Fibroblast of skin of left quadriceps (primary cell): ENCODE data around the gene NOL4L.

Experiments used
- DNase-seq, 2 experiments: peaks; one replicate each; pipeline ENCODE4 v3.0.0-alpha.2; 2013; ENCODE audit warnings: low read depth in 2 of 2

Gene NOL4L

DNA sequence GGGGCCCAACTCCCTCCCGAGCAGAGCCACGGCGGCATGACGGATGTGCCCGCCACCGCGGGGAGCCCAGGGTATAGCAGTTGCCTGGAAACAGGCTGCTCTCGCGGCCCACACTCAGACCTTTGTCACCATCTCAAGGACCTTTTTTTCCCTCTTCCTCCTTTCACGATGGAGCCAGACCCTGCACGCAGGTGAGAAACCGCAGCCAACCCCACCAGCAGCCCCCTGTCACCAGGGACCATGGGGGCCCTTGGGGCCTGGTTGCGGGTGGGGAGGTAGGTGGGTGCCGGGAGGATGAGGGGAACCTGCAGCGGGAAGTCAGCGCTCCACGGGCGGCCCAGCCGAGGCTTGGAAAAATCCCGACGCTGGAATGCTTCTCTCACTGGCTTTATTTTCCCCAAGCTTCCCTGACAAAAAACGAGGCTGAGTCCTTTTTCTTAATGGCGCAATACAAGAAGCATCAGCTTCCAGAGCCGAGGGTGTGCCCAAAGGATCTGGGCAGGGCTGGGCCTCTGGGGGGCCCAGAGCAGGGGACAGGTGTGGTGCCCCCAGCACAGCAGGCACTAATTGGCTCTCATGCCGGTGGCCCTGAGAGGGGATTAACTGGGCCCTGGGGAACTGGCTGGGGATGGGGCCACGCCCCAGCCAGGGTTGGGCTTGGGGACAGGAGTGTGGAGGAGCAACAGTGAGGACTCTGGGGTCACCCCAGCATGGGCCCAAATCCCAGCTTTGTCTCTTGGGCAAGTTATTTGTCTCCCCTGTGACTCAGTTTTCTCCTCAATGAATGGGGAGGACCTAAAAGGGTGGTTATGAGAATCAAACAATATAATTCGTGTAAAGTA, 23.9 kb downstream of the NOL4L start:
- no peak for DNase-seq

DNA sequence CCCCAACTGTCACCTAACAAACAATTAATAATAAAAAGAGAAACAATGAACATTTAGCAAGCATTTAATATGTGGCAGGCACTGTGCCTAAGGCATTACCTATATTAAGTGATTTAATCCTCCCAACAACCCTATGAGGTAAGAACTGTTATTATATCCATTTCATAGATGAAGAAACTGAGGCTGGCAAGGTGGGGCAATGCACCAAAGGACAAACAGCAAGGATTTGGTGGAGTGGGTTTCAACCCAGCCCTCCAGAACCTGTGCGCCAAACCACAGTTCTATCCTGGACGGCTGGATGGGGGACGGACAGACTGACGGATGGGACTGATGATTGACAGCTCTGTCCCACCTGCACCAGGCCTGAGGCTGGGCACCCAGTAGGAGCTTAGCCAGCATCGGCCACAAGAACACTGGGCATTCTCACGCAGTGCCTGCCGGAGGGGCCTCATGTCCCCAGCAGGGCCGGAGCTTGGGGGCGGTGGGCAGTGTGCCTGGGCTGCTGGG, 24.6 kb downstream of the NOL4L start:
- DNase-seq = no peak

DNA sequence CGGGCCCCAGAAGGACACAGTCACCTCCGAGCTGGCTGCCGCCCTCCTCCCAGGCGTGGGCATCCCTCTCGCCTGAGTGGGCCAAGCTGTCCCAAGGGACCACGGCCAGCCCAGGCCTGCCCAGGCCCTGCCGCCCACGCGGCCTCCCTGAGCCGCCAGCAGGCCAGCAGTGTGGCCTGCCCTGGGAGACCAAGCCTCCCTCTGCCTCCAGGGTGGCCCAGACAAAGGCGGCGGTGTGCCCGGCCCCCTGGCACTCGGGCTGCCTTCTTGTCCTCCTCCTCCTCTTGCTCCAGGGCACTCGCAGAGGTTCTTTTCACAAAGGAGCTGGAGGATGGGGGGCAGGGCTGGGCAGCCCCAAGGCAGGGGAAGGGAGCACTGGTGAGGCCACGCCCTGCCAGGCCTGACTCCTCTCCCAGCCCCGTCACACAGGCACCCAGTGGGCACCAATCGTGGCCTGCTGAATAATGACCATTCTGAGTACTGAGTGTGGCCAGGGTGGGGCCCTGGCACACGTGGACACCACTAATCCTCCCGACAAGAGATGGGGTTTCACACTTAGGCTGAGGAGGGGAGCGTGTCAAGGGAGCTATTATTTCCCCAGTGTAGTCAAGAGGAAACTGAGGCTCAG, 25.3 kb downstream of the NOL4L start:
- DNase-seq = no peak

DNA sequence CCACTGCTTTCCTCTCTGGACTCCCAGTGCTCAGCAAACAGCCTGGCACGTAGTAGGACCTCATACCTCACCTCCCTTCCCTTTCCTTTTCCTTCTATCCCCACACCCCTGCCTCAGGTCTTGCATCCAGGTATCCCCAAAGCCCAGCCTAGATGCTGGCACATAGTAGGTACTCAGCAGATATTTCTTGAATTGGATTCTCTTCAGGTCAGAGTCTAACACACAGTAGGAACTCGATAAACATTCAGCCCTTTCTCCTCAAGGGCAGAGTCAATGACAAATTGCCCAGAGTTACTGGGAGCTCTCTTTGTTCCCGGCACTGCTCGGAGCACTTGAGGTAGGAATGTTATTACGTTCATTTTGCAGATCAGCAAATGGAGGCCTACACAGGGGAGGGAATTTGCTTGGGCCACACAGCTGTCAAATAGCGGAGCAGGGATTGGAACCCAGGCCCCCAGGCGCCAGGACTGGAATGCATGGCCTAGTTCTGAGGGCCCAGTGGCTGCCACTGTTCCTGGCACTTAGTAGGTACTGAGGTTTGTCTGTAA, 25.9 kb downstream of the NOL4L start:
- DNase-seq = no peak

DNA sequence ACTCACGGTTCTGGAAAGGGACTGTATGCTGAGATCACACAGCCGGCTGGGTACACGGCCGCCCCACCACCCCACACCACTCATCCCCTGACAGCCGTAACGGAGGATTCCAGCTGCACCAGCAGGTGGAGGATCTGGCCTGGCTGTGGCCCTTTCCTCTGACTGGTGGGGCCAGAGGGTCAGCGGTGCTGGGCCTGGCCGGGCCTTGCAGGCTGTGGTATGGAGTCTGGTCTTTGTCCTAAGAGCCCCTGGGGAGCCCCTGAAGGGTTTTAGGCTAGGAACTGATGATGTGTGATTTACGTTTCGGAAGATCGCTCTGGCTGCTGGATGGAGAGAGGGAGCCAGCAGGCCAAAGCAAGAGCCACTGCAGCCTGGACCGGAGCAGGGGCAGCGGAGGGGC, 26.6 kb downstream of the NOL4L start:
- DNase-seq = no peak

DNA sequence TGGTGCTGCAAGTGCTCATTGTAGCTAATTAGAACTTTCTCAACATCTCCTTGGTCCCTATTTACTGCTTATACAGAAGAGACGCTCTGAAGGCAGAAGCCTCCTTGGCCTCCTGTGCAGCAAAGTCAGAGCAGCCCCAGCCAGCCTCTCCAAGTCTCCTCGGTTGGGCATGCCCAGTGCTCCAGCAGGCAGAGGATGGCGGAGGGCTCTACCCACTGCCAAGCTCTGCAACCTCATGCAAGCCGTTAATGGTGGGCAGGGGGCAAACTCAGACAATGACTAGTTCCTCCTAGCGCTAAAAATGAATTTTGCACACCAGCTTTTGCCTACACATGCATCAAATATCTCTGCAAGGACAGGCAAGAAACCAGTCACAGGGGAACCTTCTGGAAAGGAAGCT, 27.8 kb downstream of the NOL4L start:
- DNase-seq = no peak

DNA sequence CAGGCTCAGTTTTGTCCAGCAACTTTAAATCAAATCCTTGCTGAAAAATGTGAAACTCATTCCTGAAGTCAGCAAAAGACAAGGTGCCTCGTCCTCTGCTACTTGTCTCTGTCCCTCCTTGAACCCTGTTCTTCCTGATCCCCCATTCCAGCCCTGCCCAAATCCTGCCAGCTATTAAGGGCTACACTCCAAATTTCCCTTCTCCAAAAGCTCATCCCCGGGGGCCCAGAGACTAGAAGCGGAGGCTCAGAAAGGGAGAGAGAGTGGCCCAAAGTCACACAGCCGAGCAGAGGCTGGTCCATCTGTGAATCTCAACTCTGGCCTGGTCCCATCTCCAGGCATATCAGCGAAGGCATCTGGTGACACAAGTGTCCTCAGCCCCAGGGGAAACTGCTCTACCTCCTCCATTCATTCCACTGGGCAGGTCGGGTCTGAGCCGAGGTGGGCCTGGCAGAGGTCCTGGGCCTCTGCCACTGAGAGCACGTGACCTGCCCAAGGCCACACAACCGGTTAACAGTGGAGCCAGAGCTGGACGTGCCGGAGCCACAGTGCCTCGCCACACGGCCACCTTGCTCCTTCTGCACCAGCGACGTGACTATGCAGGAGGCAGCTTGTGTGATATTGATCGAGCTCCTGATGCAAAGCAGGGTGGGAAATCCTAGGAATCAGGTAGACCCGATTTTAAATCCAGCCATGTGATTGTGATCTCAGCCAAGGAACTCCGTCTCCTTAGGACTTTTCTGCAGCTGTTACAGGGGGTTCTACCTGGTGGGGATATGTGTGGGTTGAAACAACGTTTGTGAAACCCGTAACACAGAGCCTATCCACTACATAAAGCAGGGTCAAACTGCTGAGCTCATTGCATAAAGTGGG, 28.6 kb downstream of the NOL4L start:
- no peak for DNase-seq

DNA sequence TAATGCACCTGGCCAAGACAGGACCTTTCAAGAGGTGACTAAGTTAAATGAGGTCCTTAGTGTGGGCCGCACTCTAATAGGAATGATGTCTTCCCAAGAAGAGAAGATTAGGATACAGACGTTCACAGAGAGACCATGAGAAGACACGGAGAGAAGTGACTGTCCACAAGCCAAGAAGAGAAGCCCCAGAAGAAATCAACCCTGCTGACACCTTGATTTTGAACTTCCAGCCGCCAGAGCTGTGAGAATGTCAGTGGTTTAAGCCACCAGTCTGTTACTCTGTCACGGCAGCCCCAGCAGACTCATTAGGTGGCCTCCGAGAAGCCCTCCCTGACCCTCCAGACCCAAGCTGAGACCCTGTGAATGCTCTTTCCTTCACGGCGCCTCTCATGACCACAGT, 29.5 kb downstream of the NOL4L start:
- no peak for DNase-seq

DNA sequence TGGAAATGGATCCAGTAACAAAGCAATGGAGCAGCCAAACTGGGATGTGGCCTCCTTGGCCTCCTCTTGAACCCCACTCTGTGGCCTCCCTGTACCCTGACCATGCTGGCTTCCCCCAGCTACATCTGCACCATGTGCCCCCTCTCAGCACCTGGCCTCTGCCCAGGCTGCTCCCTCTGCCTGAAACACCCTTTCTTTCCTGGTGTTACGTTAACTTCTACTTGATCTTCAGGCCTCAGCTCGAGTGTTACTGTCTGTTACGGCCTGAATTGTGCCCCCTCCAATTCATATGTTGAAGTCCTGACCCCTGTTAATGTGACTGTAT, 30.2 kb downstream of the NOL4L start:
- DNase-seq = no peak

DNA sequence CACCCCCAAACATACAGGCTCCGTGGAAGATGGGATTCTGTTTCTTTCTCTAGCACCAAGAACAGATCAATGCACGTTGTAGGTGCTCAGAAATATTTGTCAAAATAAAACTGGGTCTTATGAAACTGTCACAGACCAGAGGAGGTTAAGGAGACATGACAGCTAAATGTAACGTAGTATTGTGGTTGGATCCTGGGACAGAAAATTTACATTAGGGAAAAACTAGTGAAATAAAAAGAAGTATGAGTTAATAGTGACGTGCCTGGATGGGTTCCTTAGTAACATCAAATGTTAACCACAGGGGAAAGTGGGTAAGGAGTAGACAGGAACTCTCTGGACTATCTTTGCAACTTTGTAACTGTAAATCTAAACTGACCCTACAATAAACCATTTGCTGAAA, 31.5 kb downstream of the NOL4L start:
- no peak for DNase-seq

DNA sequence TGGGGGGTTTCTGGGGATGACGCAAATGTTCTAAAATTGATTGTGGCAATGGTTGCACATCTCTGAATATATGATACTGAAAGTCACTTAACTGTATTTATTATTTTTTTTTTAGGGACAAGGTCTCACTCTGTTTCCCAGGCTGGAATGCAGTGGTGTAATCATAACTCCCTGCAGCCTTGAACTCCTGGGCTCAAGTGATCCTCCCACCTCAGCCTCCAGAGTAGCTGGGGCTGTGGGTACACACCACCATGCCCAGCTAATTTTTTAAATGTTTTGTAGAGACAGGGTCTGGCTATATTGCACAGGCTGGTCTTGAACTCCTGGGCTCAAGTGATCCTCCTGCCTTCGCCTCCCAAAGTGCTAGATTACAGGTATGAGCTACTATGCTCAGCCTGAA, 33.4 kb downstream of the NOL4L start:
- DNase-seq = no peak

DNA sequence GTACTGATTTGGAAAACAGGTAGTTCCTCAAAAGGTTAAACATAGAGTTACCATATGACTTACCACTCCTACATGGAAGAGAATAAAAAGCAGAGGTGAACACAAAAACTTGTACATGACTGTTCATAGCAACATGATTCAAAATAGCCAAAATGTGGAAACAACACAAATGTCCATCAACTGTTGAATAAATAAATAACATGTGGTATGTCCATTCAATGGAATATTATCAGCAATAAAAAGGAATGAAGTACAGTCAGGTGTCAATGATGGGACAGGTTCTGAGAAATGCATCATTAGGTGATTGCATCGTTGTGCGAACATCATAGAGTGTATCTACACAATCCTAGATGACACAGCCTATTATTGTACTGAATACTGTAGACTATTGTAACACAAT, 35.3 kb downstream of the NOL4L start:
- no peak for DNase-seq

DNA sequence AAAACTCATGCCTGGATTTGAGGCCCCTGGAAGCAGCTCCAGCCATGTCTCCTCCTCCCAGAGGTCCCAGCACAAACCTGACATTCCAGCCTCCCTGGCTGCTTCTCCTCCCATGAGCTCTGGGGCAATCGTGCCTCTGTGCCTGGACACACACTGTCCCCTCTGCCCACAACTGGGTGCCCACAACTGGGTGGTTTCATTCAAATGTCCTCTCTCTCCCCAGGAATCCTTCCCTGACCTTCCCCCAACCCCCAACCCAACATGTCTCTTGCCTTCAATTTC, 37.4 kb downstream of the NOL4L start:
- DNase-seq = no peak

DNA sequence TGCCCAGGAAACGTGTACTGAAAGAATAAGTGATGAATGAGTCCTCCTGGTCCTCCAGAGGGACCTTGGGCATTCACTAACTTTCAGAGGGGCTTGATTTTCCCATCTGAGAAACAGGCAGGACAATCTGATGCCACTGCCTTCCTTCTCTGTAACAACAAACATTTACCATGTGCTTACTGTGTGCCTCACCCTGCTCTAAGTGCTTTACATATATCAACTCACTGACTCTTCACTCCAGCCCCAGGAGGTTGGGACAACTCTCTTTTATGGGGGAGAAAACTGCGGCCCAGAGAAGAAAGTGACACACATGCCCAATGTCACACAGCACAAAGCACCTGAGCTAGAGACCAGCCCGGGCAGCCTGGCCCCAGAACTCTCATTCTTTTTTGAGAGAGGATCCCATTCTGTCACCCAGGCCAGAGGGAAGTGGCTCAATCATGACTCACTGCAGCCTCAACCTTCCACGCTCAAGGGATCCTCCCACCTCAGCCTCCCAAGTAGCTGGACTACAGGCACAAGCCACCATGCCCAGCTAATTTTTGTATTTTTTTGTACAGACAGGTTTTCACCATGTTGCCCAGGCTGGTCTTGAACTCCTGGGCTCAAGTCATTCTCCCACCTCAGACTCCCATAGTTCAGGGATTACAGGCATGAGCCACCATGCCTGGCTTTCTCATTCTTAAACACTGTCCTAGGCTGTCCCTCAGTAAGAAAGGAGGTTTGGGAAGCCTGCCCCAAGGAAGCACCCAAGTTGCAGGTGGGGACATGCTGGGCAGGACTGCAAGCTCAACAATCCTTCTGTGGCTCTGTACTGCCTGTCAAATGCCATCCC, 38.0 kb downstream of the NOL4L start:
- DNase-seq = no peak

DNA sequence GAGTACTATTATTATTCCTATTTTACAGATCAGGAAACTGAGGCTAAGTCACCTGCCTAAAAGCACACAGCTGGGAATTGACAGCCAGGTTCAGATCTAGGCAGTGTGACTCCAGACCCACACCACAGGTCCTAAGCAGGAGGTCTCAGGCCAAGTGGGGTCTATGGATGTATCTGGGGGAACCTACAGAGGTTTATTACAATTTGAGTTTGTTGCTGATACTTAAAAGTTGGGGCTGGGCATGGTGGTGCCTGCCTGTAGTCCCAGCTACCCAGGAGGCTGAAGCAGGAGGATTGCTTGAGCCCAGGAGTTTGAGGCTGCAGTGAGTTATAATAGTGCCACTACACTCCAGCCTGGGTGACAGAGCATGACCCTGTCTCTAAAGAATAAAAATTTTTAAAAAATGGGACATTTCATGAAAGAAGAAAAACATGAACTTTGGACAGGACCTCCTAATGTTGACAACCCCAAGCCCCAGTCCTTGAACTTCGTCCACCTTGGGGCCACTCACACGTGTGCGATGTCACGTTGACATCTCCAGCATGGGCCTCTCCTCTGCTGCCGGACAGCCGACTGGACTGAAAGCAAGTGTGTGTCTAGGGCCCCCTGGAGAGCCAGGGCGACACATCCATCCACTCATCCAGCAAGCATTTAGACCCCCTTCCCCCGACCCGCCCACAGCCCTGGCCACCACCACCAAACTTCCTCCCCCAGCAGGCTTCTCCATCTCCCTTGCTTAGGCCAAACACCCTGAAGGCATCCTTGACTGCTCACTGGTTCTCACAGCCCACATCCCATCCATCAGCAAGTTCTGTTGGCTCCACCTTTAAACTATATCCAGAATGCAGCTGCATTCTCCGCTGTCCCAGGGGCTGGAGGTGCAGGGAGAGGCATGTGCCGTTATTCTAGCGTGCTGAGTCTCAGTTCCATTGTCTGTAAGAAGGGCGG, 40.0 kb downstream of the NOL4L start:
- no peak for DNase-seq

DNA sequence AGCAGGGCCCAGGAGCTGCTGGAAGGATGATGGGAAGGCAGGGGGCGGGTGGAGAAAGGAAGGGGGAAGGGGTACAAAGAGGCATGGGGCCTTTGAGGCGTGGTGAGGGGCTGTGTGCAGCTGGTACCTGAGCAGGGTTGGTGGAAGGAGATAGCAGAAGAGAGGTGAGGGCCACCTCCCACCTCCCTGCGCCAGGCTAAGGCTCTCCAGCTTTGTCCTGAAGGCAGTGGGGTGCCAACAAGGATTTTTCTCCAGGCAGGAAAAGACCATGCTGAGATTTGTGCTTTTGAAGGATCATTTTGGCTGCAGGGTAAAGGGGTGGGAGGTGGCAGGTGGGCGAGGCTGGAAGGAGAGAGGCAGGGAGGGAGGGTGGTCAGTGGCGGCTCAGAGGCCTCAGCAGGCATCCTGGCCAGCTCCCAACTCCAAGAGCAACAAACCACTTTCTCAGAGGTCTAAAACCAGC, 40.8 kb downstream of the NOL4L start:
- no peak for DNase-seq

DNA sequence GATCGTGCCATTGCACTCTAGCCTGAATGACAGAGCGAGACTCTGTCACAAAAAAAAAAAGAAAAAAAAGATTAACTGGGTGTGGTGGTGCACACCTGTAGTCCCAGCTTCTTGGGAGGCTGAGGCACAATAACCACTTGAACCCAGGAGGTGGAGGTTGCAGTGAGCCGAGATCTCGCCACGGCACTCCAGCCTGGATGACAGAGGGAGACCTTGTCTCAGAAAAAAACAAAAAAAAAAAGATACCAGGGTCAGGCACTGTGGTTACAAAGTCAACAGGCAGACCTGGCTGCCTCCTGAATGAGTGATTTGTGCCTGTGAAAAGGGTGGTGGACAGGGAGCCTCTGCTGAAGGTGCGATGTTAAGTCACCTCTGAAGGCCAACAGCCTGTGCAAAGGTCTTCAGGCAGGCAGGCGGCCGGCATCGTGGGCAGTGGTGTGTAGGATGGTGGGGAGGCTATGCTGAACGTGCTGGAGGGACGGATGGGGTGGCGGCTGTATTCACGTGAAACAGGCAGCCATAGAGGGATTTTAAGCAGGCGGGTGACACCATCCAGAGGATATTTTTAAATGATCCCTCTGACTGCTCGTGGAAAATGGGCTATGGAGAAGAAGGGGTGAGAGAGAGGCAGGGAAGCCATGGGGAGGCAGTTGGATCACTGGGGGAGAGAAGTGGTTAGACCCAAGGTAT, 41.4 kb downstream of the NOL4L start:
- no peak for DNase-seq

DNA sequence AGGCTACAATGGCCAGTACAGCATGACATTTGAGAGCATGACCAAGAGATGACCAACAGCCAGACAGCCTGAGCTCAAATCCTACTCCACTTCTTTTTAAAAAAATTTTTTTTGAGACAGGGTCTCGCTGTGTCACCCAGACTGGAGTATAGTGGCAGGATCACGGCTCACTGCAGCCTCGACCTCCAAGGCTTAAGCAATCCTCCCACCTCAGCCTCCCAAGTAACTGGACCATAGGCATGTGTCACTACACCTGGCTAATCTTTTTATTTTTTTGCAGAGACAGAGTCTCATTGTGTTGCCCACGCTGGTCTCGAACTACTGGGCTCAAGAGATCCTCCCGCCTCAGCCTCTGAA, 42.9 kb downstream of the NOL4L start:
- no peak for DNase-seq

DNA sequence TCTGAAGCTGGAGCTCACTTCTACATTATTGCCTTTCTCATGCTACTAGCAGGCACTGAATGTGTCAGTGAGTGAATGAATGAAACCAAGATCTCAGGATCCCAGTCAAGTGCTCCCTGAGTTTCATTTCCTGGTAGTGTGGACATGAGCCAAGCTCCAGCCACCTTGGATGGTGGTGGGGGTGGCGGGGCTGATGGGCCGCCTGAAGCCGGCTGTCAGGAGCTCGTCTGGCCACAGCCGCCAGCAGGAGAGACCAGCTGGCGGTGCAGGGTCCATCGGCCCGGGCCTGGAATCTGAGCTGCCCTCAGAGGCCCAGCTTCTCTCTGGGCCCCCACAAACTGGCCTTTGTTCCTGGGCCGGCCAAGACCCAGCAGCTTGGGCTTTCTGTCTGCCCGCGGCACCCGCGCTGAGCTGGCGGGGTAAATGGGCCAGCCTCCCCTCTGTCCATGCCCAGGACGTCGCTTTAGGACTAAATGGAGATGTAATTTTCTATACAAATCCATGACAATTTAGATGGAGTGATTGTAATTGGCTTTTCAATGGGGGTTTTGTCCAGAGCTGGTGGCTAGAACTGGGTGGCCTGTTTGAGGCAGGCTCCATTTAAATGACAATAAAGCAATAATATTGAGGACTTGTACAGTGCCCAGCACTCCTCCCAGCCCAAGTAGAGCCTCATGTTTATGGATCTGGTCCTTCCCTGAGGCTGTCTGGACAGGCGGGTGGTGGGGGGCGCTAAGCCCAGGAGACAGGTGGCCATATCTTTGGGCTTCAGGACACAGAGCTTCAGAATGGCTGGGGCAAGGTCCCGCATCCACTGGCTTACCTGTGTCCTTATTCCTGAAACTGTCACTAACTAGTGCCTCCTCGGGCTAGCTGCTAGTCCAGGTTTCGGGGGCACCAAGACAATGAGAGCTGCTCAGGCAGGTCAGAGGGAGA, 43.5 kb downstream of the NOL4L start:
- DNase-seq = no peak
